Fibroblast of skin of scalp (primary cell): Measurements from ENCODE around the gene ANKRD13D.

Source experiments
- DNase-seq: peaks from one replicate; pipeline ENCODE4 v3.0.0-alpha.2; 2013

The ANKRD13D gene

GRCh38 chr11:67273260-67273990 lies 15.7 kb upstream of the ANKRD13D start:
- DNase-seq, result peak; percentile 47

- DNase-seq, result no peak
Measured at GRCh38 chr11:67274768-67275605, 14.1 kb upstream of the ANKRD13D start.

GRCh38 chr11:67275606-67276409 lies 13.3 kb upstream of the ANKRD13D start:
- no peak for DNase-seq

GRCh38 chr11:67276781-67277230 lies 12.3 kb upstream of the ANKRD13D start:
- peak; percentile 25 for DNase-seq

- DNase-seq, result peak; percentile 77
Measured at GRCh38 chr11:67277231-67277961, 11.7 kb upstream of the ANKRD13D start.

- DNase-seq, result no peak
Measured at GRCh38 chr11:67278135-67278938, 10.8 kb upstream of the ANKRD13D start.

GRCh38 chr11:67278939-67279588 lies 10.0 kb upstream of the ANKRD13D start:
- no peak for DNase-seq

- DNase-seq, result no peak
Measured at GRCh38 chr11:67279589-67280340, 9.3 kb upstream of the ANKRD13D start.

GRCh38 chr11:67280341-67280787 lies 8.7 kb upstream of the ANKRD13D start:
- no peak for DNase-seq

- no peak for DNase-seq
Measured at GRCh38 chr11:67280788-67281551, 8.1 kb upstream of the ANKRD13D start.

GRCh38 chr11:67281552-67282150 lies 7.5 kb upstream of the ANKRD13D start:
- DNase-seq, result no peak

- no peak for DNase-seq
Measured at GRCh38 chr11:67282155-67282875, 6.8 kb upstream of the ANKRD13D start.

- no peak for DNase-seq
Measured at GRCh38 chr11:67282876-67283371, 6.2 kb upstream of the ANKRD13D start.

GRCh38 chr11:67283481-67283963 lies 5.6 kb upstream of the ANKRD13D start:
- no peak for DNase-seq

GRCh38 chr11:67284811-67285540 lies 4.1 kb upstream of the ANKRD13D start:
- DNase-seq, result no peak

- no peak for DNase-seq
Measured at GRCh38 chr11:67285541-67286498, 3.3 kb upstream of the ANKRD13D start.
